GM19240 (cell line): ENCODE results near the gene SLC2A11.
"Not testable (repeated sequence)": the region's sequence is repeated elsewhere in the genome, so short reads cannot be mapped to it uniquely, and the experiment has no call there.

Experiments
- DNase-seq: peaks from one replicate; pipeline ENCODE4 v3.0.0; 2011; ENCODE audit warnings: low spot score; ENCODE audit not compliant: insufficient read length

SLC2A11 gene

DNA sequence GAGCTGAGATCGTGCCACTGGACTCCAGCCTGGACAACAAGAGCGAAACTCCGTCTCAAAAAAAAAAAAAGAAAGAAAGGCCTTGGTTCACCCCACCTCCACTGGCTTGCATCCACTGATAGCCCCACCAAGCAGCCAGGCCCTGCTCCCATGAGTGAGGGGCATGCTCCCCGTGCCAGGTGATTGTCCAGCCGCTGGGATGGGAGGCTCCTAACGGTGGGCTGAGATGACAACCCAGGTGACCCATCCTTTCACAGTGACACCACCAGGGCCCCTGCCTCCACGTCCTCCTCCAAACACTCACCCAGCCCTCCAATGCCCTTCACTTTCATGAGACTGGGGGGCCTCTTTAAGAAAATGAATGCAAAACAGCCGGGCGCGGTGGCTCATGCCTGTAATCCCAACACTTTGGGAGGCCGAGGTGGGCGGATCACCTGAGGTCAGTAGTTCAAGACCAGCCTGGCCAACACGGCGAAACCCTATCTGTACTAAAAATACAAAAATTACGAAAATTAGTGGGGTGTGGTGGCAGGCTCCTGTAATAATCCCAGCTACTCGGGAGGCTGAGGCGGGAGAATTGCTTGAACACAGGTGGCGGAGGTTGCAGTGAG lies 10.3 kb upstream of the SLC2A11 start:
- no peak for DNase-seq

DNA sequence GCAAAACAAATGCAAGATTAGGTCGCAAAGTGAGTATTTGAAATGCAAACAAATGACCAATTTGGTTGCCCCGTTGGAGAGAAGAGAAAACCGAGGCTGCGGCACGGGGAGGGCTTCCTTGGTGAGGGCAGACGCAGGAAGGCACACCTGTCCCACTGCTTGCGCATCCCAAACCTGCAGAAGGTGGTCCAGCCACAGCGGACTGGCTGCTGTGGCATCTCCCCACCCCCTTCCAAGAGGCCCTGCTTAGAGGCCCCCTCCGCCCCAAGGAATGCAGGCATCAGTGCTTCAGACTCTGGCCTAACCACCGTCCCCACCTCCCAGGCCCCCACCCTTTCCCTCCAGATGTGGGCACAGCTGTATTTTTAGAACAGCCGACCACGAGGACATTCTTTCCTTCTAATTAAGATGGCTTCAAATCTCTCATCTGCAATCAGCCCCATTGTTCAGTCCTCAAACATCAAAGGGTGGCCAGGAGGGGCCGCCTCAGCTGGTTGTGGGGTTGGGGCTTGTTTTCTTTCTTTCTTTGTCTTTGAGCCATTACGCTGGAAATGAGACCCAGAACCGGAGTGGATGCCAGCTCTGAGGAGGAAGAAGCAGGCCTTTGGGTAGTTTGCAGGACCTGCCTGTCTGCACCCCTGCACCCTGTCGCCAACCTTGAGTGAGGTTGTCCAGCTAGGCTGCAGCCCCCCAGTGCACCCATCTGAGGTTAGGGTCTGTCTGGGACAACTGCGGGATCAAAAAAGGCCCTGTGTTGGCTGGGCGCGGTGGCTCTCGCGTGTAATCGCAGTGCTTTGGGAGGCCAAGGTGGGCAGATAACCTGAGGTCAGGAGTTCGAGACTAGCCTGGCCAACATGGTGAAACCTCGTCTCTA lies 9.4 kb upstream of the SLC2A11 start:
- no peak for DNase-seq

DNA sequence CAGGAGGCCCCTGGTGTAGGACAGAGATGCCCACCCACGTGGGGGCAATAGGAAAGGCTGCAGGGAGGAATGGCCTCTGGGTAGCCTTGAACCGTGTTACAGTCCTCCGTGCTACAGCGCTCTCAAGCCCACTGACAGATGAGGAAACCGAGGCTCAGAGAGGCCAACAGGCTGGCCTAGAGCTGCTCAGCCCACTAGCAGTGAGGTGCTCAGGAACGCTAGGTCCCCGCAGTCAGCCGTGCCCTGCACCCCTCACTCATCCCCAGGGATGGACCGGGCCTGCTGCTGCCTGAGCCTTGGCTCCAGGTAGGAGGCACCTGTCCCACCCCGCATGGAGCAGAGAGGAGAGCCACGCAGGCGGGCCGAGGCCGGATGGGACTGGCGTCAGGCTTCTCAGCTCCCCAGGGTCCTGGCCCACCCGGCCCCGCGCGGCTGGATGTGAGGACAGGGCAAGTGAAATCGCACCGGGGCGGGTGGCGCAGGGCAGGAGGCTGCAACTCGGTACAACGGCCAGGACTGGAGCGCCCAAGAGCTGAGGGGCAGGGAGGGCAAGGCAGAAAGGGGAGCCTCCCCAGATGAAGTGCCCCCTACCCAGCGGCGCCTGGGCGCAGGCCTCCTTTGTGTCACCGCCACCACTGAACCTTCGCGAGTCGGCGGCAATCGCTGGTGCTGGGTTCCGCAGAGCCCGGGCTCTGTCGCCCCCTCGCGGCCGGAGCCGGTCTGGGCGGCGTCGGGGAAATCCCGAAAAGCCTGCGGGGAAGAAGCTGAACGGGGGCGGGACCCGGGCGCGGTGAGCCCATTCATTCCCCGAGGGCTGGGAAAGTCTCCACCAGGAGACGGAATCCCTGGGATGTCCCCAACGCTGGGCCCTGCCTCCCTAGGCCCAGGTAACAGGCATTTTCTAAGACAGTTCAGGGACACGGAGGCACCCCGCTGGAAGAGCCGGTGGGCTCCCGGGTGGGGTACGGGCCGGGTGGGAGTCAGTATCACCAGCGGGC lies 8.4 kb upstream of the SLC2A11 start:
- peak; percentile 82 for DNase-seq

DNA sequence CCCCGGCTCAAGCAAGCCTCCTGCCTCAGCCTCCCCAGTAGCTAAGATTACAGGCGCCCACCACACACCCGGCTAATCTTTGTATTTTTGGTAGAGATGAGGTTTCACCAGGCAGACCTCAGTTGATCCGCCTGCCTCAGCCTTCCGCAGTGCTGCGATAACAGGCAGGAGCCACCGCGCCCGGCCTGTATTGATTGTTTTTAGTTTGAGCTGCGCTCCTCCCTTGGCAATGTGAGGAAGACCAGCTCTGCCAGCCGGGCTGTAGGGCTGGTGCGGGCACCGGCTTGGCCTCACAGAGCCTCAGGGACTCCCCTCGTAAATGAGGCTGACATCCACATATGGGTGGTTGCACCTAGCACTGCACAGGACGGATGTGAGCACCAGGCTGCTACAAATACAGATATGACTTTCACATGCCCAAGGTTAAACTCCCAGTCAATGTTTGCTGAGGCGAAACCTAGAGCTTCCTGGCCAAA lies 7.5 kb upstream of the SLC2A11 start:
- DNase-seq: no peak

DNA sequence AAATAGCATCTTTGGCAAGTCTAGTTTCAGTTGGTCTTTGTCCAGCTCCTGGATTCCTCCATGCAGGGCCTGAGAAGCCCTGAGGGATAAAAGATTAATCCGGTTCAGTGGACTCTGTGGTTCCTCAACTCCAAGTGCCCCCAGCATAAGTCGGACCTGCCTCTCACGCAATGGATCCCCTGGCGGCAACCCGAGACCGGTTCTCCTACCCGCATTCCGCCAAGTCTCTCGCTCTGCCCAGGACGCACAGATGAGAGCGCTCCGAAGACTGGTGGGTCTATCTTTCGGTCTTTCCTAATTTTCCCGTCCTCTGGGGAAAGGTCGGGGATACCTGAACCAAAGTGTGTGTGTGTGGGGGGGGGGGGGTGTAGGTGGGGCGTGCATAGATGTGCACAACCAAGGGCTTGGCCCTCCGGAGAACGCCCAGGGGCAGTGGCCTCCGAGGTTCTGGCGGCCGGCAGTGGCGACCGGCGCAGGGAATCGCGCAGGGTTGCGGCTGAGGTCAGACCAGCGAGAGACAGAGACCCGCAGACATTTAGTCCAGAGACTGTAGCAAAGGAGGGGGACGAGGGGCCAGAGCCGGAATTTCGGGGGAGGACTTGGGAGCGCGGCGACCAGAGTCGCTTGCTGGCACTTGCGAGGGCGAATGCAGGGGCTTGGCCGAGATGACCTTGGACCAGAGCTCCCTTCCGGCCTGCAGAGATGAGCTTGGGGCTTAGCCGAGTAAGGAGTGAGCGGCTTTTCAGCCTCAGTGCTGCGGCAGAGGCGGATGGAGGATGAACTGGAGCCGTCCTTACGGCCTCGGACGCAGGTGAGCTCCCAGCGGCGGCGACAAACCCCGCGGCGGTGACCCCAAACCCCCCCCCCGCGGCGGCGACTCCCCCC lies 712 bp upstream of the SLC2A11 start:
- peak; percentile 77 for DNase-seq

DNA sequence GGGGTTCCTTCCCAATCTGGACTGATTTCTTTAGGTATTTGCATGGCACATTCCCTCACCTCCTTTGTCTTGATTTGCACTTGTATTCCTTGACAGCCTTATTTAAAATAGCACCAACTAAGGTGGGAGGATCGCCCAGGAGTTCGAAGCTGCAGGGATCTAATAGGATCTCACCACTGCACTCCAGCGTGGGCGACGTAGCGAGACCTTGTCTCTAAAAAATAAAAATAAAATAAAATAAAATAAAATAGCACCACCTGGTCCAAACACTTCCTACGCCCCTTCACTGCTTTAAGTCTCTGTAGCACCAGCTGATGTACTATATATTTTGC lies 775 bp downstream of the SLC2A11 start:
- DNase-seq: no peak

DNA sequence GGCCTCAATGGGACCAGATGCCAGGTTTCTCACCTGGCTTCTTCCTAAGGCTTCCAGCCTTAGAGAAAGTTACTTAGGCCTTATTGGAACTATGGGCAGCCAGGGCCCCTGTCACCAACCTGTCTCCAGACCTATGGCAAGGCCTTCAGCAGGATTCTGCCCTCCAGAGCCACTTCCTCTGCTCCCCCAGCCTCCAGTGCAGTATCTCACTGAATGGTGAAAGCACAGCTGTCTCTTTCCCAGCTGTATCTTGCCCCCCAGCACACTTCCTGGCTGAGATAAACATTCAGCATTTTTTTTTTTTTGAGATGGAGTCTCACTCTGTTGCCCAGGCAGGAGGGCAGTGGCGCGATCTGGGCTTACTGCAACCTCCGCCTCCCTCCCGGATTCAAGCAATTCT lies 1.5 kb downstream of the SLC2A11 start:
- no peak for DNase-seq

DNA sequence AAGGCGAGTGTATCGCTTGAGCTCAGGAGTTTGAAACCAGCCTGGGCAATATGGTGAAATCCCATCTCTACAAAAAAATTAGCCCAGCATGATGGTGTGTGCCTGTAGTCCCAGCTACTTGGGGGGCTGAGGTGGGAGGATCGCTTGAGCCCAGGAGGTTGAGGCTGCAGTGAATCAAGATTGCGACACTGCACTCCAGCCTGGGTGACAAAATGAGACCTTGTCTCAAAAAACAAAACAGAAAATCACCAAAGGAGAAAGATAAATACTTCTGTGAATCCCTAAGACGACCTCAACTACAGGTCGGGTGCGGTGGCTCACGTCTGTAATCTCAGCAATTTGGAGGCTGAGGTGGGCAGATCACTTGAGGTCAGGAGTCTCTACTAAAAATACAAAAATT lies 2.5 kb downstream of the SLC2A11 start:
- DNase-seq: not testable (repeated sequence)

DNA sequence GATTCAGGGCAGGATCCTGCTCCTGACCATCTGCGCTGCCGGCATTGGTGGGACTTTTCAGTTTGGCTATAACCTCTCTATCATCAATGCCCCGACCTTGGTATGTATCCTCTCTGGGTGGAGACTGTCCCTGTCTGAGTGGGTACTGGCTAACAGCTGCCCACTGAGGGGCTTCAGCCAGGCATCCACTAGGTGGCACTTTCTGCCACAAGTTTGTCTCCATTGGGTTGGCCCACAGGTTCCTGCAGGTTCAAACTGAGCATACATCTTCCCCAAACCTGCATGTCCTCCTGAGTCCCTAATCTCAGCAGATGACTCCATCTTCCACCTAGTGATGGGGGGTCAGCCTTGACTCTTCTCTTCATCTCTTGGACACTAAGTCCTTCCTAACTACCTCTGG lies 4.4 kb downstream of the SLC2A11 start:
- DNase-seq: no peak

DNA sequence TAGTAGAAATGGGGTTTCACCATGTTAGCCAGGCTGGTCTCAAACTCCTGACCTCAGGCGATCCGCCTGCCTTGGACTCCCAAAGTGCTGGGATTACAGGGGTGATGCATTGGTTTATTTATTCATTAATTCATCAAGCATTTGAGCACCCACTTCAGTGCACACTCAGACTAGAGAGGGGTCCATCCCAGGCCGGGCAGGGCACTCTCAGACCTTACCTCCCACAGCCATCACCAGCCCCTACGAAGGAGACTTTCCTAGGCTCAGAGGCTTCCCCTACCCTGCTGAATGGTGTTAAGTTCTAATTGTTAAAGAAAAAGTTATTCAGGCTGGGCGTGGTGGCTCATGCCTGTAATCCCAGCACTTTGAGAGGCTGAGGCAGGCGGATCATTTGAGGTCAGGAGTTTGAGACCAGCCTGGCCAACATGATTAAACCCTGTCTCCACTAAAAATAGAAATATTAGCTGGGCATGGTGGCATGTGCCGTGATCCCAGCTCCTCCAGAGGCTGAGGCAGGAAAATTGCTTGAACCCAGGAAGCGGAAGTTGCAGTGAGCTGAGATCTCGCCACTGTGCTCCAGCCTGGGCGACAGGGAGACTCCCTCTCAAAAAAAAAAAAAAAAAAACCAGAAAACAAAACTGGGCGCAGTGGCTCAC lies 7.0 kb downstream of the SLC2A11 start:
- not testable (repeated sequence) for DNase-seq

DNA sequence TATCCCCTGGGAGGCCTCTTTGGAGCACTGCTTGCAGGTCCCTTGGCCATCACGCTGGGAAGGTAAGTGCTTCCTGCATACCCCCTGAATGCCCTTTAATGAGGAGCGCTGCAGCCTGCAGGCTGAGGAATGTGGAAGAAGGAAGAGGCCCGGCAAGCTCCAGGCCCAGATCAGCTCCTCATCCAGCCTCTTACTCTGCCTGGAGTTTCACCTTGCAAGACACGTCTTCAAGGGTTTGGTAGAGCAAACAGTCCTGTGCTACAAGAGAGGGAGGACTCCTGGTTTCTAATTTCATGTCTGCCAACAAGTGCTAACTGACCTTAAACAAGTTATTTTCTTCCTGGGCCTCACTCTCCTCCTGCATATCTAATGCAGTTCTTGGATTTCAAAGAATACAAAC lies 10.9 kb downstream of the SLC2A11 start:
- DNase-seq: no peak

DNA sequence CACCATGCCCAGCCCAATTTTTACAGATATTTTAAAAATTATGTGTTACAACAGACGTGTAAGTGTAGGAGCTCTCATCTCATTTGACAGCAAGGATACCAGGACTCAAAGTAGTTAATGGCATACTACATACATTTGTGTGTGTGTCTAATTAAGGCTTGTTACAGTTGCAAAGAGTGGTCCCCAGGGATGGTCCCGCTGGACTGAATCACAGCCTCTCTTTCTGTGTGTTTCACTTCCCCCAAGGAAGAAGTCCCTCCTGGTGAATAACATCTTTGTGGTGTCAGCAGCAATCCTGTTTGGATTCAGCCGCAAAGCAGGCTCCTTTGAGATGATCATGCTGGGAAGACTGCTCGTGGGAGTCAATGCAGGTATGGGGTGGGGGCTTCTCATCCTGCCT lies 17.2 kb downstream of the SLC2A11 start:
- DNase-seq: no peak

DNA sequence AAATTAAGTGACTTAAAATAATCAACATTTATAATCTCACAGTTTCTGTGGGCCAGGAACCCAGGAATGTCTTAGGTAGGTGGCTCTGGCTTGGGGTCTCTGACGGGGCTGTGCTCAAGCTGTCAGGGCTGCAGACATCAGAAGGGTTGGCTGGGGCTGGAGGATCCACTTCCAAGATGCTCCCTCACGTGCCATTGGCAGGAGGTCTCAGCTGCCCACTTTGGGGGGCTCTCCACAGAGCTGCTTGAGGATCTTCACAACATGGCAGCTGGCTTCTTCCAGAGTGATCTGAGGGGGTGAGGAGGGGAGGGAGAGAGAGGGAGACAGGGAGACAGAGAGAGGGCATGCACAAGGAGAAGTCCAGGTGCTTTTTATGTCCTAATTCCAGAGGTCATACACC lies 18.1 kb downstream of the SLC2A11 start:
- no peak for DNase-seq

DNA sequence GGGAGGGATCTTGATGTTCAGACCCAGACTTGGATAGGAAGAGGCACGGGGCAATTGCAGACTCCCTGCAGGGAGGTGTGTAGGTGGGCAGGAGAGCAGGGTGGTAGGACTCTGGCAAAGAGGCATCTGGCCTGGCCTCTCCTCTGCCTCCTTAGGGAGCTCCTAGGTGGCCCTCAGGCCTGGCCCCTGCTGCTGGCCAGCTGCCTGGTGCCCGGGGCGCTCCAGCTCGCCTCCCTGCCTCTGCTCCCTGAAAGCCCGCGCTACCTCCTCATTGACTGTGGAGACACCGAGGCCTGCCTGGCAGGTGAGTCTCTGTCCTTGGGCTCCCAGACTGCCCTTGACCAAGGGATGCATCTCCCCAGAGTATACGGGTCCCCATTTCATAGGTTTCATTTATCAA lies 19.9 kb downstream of the SLC2A11 start:
- no peak for DNase-seq

DNA sequence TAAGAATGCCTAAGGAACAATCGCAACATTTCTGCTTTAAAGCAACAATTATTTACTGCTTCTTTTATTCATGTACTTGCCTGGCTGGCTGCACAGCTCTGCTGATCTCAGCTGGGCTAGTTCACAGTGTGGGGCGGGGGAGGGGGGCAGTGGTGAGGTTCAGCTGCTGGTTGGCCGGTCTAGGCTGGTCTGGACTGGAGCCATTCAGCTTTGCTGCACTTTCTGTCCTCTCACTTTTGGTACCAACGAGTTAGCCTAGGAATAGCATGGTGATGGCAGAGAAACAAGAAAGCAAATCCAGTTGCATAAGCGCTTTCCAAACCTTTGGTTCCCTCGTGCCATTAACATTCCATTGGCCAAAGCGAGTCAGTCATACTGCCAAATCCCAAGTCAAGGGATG lies 20.5 kb downstream of the SLC2A11 start:
- no peak for DNase-seq

DNA sequence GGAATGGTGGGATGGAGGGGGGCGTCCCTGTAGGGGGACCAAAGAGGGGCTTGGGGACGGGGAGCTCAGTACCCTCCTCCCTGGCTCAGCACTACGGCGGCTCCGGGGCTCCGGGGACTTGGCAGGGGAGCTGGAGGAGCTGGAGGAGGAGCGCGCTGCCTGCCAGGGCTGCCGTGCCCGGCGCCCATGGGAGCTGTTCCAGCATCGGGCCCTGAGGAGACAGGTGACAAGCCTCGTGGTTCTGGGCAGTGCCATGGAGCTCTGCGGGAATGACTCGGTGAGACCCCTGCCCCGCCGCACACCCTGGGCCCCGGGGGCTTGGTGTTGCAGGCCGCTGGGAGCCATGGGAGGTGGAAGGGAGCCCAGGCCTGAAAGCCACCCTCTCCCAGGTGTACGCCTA lies 24.7 kb downstream of the SLC2A11 start:
- DNase-seq: no peak

DNA sequence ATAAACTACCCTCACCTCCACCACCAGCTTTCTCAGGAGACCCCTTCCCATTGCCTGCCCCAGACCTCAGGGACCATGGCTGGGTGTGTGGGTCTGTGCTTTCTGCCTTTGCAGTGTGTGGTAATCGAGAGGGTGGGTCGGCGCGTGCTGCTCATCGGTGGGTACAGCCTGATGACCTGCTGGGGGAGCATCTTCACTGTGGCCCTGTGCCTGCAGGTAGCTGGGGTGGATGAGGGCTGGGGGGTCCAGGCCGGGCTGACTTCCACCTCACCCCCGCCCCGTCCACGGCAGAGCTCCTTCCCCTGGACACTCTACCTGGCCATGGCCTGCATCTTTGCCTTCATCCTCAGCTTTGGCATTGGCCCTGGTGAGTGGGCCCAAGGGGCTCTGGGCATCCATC lies 26.0 kb downstream of the SLC2A11 start:
- no peak for DNase-seq

DNA sequence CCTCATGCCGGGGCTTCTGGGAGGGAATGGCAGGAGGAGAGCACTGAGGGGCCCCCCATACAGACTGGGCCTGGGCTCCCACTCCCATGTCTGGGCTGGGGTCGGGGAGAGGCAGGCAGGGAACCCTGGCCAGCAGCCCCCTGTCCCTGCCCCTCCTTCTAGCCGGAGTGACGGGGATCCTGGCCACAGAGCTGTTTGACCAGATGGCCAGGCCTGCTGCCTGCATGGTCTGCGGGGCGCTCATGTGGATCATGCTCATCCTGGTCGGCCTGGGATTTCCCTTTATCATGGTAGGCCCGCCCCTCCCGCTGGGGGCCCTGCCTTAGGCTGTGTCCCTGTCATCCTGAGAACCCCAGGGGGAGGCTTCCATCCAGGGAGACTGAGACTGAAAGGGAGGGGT lies 26.5 kb downstream of the SLC2A11 start:
- DNase-seq: no peak

DNA sequence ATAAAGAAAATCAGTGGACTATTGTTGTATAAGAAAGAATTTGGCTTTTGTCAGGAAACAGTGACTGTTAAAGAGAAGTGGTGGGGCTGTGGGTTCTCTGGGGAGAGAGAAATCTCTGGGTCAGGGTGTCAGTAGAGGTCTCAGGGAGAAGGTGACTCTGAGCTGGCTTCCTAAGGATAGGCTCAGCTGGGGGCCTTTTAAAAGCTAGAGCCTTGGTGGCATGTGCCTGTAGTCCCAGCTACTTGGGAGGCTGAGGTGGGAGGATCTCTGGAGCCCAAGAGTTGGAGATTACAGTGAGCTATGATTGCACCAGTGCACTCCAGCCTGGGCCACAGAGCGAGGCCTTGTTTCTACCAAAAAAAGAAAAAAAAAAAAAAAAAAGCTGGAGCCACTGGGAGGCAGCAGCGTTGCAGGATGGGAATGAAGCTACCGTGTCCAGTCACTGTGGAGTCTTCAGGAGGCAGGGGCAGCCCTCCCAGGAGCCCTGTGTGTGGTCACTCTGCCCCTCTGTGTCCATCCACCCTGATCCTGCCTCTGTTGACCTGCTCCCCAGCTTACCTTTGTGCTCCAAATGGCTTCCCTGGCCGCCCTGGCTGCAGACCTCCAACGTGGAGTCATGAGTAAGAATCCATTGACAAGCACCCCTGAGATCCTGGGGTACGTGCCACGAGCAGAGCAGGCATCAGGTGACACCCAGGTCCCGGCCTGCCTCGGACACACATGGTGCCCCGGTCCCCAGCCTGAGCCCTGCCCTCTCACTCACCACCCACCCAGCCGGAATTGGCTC lies 31.1 kb downstream of the SLC2A11 start:
- no peak for DNase-seq

DNA sequence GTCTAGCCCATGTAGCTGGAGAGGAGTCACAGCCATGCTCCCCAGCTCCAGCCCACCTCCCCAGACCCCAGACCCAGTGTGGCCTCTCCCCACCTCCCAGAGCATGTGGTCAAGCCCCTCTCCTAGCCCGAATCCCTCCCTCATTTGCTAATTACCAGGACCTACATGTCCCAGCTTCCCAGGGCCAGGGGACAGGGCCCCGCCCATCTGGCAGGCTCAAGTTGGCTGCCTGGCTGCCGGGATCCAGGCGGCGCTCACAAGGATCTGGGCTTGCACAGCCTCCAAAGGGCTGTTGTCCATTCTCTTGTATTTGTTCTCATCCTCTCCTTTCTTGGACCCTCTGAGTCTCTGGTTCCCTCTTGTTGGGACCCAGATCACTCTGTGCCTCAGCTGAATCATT lies 31.9 kb downstream of the SLC2A11 start:
- no peak for DNase-seq
